SK-N-SH (cell line): ENCODE data around the gene NBPF12. TPM values are rescaled to one million over a fixed set of nuclear protein-coding genes. Genes with fewer than 3 reads are reported as not detected.
"Not testable (repeated sequence)": the region's sequence is repeated elsewhere in the genome, so short reads cannot be mapped to it uniquely, and the experiment has no call there.

Experiments
- CTCF ChIA-PET: fragments of 300-600, 350-600 bp; formaldehyde crosslinking; extraction: SDS; loops from one replicate; lab custom pipeline; 2021; lab: Yijun Ruan, JAX
- POLR2A ChIA-PET: fragments of 350-600 bp; sonication (Branson Sonifier 250); formaldehyde crosslinking; extraction: SDS; loops from one replicate; lab custom pipeline; 2020; ENCODE audit warnings: antibody characterized with exemption, inconsistent platforms; lab: Yijun Ruan, JAX
- DNase-seq: peaks from one replicate; pipeline ENCODE4 v3.0.0; 2012
- H2AFZ ChIP-seq: fragments of 200-600 bp; sonication (generic); 2 replicates; pipeline ENCODE4 v1.8.1; 2016; ENCODE audit warnings: antibody characterized with exemption, mild to moderate bottlenecking, low read depth
- H3F3A ChIP-seq: fragments of 200-600 bp; sonication (generic); replicated peaks from 2 replicates; pipeline ENCODE3; 2016; ENCODE audit warnings: antibody characterized with exemption, mild to moderate bottlenecking; ENCODE audit not compliant: insufficient read depth
- H3K27ac ChIP-seq, 2 experiments: fragments of 200-500 bp in 1 of 2; fragments of 200-600 bp in 1 of 2; sonication (Bioruptor generic) in 1 of 2; sonication (generic), shearing (Covaris generic) in 1 of 2; 2 replicates each; pipeline versions ENCODE4 v1.5.1 to v1.6.1; 2014 to 2016; ENCODE audit warnings: low read depth in 2 of 2, inconsistent platforms in 1 of 2, low read length in 1 of 2, mild to moderate bottlenecking in 1 of 2, mixed read lengths in 1 of 2
- H3K27me3 ChIP-seq: fragments of 200-600 bp; sonication (generic), shearing (Covaris generic); 2 replicates; pipeline ENCODE4 v1.6.1; 2016; ENCODE audit warnings: mixed run types; ENCODE audit not compliant: insufficient read depth
- H3K36me3 ChIP-seq, 2 experiments: fragments of 200-500 bp in 1 of 2; fragments of 200-600 bp in 1 of 2; sonication (Bioruptor generic) in 1 of 2; sonication (generic) in 1 of 2; replicated peaks in 1 of 2; 2 replicates each; pipeline versions ENCODE3 to v1.5.1; 2014 to 2016; ENCODE audit warnings: low read length in 1 of 2, mild to moderate bottlenecking in 1 of 2; ENCODE audit not compliant: insufficient read depth in 2 of 2, control insufficient read depth in 1 of 2
- H3K4me1 ChIP-seq, 2 experiments: fragments of 200-500 bp in 1 of 2; fragments of 200-600 bp in 1 of 2; sonication (Bioruptor generic) in 1 of 2; sonication (generic), shearing (Covaris generic) in 1 of 2; 2 replicates each; pipeline versions ENCODE4 v1.5.1 to v1.6.1; 2014 to 2016; ENCODE audit warnings: low read depth in 1 of 2, low read length in 1 of 2, mixed run types in 1 of 2; ENCODE audit not compliant: insufficient read depth in 2 of 2, control insufficient read depth in 1 of 2
- H3K4me2 ChIP-seq: fragments of 200-600 bp; sonication (generic), shearing (Covaris generic); 2 replicates; pipeline ENCODE4 v1.6.1; 2017; ENCODE audit warnings: mixed run types
- H3K4me3 ChIP-seq, 2 experiments: fragments of 200-500 bp in 1 of 2; fragments of 200-600 bp in 1 of 2; sonication (Bioruptor generic) in 1 of 2; sonication (generic), shearing (Covaris generic) in 1 of 2; 2 replicates each; pipeline versions ENCODE4 v1.5.1 to v1.8.1; 2014 to 2016; ENCODE audit warnings: low read depth in 2 of 2, inconsistent platforms in 1 of 2, low read length in 1 of 2, mild to moderate bottlenecking in 1 of 2, mixed read lengths in 1 of 2, moderate library complexity in 1 of 2
- H3K79me2 ChIP-seq: fragments of 200-600 bp; sonication (generic); 2 replicates; pipeline ENCODE4 v1.8.1; 2017; ENCODE audit warnings: mild to moderate bottlenecking; ENCODE audit not compliant: insufficient read depth
- H3K9ac ChIP-seq: fragments of 200-600 bp; sonication (generic); 2 replicates; pipeline ENCODE4 v1.6.1; 2017; ENCODE audit warnings: mixed run types
- H3K9me2 ChIP-seq: fragments of 200-600 bp; sonication (generic); 2 replicates; pipeline ENCODE4 v1.6.1; 2017; ENCODE audit warnings: mixed run types
- H3K9me3 ChIP-seq: fragments of 200-600 bp; sonication (generic); 2 replicates; pipeline ENCODE4 v1.6.1; 2017; ENCODE audit warnings: mixed run types, mild to moderate bottlenecking, moderate library complexity
- H4K20me1 ChIP-seq: fragments of 200-600 bp; sonication (generic); 2 replicates; pipeline ENCODE4 v1.6.1; 2017; ENCODE audit warnings: mild to moderate bottlenecking, mixed run types; ENCODE audit not compliant: insufficient read depth
- WGBS: methylation state at CpG from one replicate; pipeline ENCODE4 v1.1.6; 2017; ENCODE audit warnings: low lambda C conversion rate; 5-methylcytosine and 5-hydroxymethylcytosine counted together
- polyA plus RNA-seq, 3 experiments: library from polyadenylated mRNA; depleted of rRNA; stranded (reverse); fragments of >200 nt; gene quantifications; 2 replicates each; pipeline ENCODE4 v1.2.3, GENCODE V29; 2012

The NBPF12 gene
- polyA plus RNA-seq, 1 of the 3 experiments (the other 2 are of a cell fraction), result 6.0 TPM

DNA sequence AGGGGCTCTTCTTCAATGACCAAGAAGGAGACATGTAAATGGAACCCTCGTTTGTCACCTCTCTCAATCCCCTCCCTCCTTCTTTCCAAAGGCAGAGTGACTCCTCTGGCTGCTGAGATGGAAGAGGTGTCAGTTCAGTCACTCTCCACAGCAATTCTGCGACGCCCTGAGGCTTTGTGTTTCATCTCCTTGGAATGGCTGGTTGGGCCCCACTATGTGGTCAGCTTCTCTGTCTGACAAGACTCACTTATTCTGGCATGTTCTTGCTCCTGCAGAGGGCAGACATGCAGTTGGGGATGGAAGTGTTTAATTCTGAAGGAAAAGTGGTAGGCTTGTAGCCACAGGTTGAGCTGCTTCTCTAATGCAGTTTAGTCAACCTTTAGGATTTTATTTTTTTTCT is 25.1 kb upstream of the NBPF12 start:
- POLR2A ChIA-PET, H3K27me3 ChIP-seq, H3K4me2 ChIP-seq, H3K36me3 ChIP-seq, DNase-seq, H3K4me3 ChIP-seq, H3K9me2 ChIP-seq, H4K20me1 ChIP-seq, H3F3A ChIP-seq, H3K79me2 ChIP-seq, H3K9me3 ChIP-seq, H3K27ac ChIP-seq, H2AFZ ChIP-seq, CTCF ChIA-PET, H3K9ac ChIP-seq, H3K4me1 ChIP-seq: not testable (repeated sequence)
- WGBS, result 24% methylated on average over 3 of the region's 3 CpGs

DNA sequence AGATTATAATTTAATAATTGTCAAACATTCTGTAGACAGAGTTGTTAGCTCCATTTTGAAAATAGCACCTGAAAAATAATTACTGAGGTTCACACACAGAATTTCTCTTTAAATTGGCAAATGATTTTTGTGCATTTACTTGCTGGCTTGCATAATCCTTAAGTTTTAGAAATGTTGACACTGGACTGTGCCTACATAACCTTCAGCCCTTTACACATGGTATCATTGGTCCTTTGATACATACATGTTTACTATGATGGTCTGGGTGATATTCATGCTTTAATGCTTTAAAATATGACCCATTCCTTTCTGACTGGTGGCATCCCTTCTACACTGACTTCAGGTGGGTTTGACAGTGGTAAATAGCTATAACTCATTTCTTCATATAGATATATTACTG is 17.3 kb upstream of the NBPF12 start:
- not testable (repeated sequence) for H2AFZ ChIP-seq

DNA sequence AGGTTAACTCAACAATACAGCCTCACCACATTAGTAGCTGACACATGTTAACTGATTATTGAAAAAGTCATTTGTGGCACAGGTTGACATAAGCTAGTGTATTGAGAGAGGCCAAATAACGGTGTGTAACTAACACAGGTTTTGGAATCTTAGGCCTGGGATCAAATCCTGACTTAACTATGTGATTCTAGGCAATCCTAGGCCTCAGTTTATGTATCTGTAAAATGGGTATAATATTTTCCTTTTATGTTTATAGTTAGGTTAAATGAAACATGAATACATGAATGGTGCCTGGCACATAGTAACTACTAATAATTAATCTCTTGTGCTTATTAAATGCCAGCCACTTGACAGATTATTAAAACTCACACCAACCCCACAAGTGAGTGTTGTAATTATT is 15.5 kb upstream of the NBPF12 start:
- H3K9ac ChIP-seq, POLR2A ChIA-PET, H3K27me3 ChIP-seq, DNase-seq, H2AFZ ChIP-seq, H3K79me2 ChIP-seq, H3K27ac ChIP-seq, H3K36me3 ChIP-seq, H3K4me3 ChIP-seq, H3K4me1 ChIP-seq, H4K20me1 ChIP-seq, H3K9me2 ChIP-seq, CTCF ChIA-PET, H3K9me3 ChIP-seq, H3K4me2 ChIP-seq, H3F3A ChIP-seq: not testable (repeated sequence)
- WGBS, result 6% methylated on average over 1 of the region's 1 CpG

More for the DNA sequence above, 17.3 kb upstream of the NBPF12 start:
- H3K4me1 ChIP-seq, H3K9me3 ChIP-seq, H3K79me2 ChIP-seq, H3K4me2 ChIP-seq, H3K9ac ChIP-seq, H3K9me2 ChIP-seq, POLR2A ChIA-PET, H3K27me3 ChIP-seq, H3K27ac ChIP-seq, H4K20me1 ChIP-seq, H3F3A ChIP-seq, CTCF ChIA-PET, H3K36me3 ChIP-seq, H3K4me3 ChIP-seq, DNase-seq: not testable (repeated sequence)

DNA sequence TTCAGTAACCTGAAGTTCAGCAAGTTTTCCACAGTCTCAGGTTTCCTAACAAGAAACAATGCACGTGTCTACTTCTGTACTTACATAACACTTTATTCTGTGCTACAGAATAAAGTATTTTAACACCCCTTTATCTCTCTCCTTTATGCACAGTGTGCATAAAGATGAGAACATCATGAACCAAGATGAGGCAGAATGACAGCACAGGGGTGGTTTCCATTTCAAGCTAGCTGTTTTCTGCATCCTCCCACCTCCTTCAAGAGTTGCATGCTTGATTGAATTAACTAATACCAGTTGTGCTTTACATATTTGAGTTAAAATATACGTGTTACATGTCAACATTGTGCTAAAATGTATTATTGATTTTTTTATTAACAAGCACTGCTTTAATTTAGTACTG is 14.0 kb upstream of the NBPF12 start:
- CTCF ChIA-PET, H3K9me3 ChIP-seq, H3K4me1 ChIP-seq, H3K79me2 ChIP-seq, H3K4me2 ChIP-seq, H4K20me1 ChIP-seq, H3K36me3 ChIP-seq, H3K9me2 ChIP-seq, H3F3A ChIP-seq, POLR2A ChIA-PET, H3K27me3 ChIP-seq, H2AFZ ChIP-seq, H3K27ac ChIP-seq, H3K4me3 ChIP-seq, H3K9ac ChIP-seq, DNase-seq: not testable (repeated sequence)
- 18% methylated on average over 2 of the region's 2 CpGs for WGBS

DNA sequence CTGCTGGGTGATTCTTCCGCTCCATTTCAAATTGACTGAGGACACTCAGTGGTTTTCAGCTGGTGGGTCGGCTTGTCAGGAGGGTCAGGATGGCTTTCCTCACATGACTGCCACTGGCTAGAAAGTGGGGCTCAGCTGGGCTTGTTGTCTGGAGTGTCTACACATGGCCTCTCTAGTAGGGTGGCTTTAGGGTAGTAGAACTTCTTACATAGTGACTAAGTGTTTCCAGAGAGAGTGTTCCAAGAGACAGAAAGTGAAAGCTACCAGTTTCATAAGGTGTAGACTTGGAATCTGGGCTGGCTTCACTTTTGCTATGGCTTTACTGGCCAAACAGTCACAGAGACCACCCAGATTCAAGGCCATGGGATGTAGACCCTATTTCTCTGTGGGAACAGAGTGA is 11.7 kb upstream of the NBPF12 start:
- H3K4me3 ChIP-seq, H3K27me3 ChIP-seq, H3F3A ChIP-seq, CTCF ChIA-PET, DNase-seq, H3K79me2 ChIP-seq, H2AFZ ChIP-seq, H3K4me1 ChIP-seq, H3K9me2 ChIP-seq, H3K36me3 ChIP-seq, H3K9me3 ChIP-seq, POLR2A ChIA-PET, H3K27ac ChIP-seq, H3K4me2 ChIP-seq, H4K20me1 ChIP-seq, H3K9ac ChIP-seq: not testable (repeated sequence)
- WGBS, result no CpG with 5 or more reads among the region's 2 CpGs

DNA sequence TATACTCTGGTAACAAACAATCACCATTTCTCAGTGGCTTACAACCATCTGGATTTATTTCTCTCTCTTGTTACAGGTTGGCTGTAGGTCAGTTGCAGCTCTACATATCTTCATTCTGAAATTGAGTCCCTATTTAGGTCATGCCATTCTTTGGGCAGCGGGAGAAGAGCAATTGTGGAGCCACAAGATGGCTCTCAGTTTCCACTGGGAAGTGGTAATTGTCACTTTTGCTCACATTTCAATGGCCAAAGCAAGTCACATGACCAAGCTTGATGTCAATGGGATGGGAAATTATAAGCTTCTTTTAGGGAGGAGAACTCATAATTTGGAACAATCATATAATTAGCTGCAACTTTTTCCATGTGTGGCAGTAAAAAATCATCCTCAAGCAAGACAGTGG is 7.9 kb upstream of the NBPF12 start:
- H3K9me3 ChIP-seq, H4K20me1 ChIP-seq, POLR2A ChIA-PET, H3K4me1 ChIP-seq, H3K9me2 ChIP-seq, H3K9ac ChIP-seq, H3K4me3 ChIP-seq, H3K36me3 ChIP-seq, H3K79me2 ChIP-seq, H3K27me3 ChIP-seq, H2AFZ ChIP-seq, DNase-seq, H3K27ac ChIP-seq, CTCF ChIA-PET, H3F3A ChIP-seq, H3K4me2 ChIP-seq: not testable (repeated sequence)
- WGBS, result 15% methylated on average over 1 of the region's 1 CpG
